Measurements from ENCODE around the gene JCAD. TPM values are rescaled to one million over a fixed set of nuclear protein-coding genes. Genes with fewer than 3 reads are reported as not detected.

Gene JCAD
- total RNA-seq, 2 donors from 2014 or later, result 40.8 to 52.2 TPM

DNA sequence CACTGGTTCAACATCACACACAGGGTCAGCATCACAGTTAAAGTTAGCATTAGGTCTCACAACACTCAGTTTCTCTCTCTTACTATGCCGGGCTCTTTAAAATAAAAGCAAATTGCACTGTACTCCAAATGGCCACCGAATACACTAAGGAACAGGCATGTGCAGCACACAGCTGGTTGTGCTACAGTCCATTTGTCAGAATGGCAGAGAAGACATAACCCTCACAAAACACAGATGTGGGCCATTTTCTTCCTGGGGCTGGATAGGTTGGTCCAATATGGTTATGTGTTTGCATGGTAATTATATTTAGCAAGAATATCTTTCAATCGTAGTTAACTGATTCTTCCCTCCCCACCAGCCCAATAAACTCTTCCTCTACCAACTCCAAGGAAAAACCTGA lies 9.0 kb downstream of the JCAD start:
- peaks cover 45% of the 10 kb centered on the region for H3K36me3 Mint-ChIP-seq (ENCODE audit: low read depth)
- H3K27me3 ChIP-seq (ENCODE audit: control insufficient read depth, insufficient read depth, low read length, poor library complexity, severe bottlenecking), result no peaks in the 10 kb centered on the region
- no peak for DNase-seq
- H3K4me1 Mint-ChIP-seq, result peaks cover 35% of the 10 kb centered on the region
- no peak overlapping the region for H3K27ac ChIP-seq (ENCODE audit: low read depth, low read length)
- peaks cover 7% of the 10 kb centered on the region for H3K4me1 ChIP-seq (ENCODE audit: control insufficient read depth, insufficient read depth, low read length)
- 93 to 96% methylated on average over 3 of the region's 3 CpGs for WGBS, 2 experiments (ENCODE audit: insufficient coverage in 1 of 2, insufficient read length in 1 of 2)
- H3K9me3 Mint-ChIP-seq, result no peaks in the 10 kb centered on the region
- H3K27ac Mint-ChIP-seq, result no peak overlapping the region
- no peak overlapping the region for H3K4me3 Mint-ChIP-seq
- H3K36me3 ChIP-seq (ENCODE audit: control insufficient read depth, insufficient read depth, low read length), result peaks cover 36% of the 10 kb centered on the region
- TF ChIP-seq CTCF (conservative IDR thresholded peaks at IDR 0.05), result no peak
- H3K9me3 ChIP-seq (ENCODE audit: control insufficient read depth, low read length), result no peaks in the 10 kb centered on the region
- peaks cover 18% of the 10 kb centered on the region for H3K27me3 Mint-ChIP-seq (ENCODE audit: insufficient read depth)
- no peak overlapping the region for H3K4me3 ChIP-seq (ENCODE audit: low read length)
- H3K9ac ChIP-seq (ENCODE audit: extremely low read depth, low read length, poor library complexity, severe bottlenecking), result no peak overlapping the region

DNA sequence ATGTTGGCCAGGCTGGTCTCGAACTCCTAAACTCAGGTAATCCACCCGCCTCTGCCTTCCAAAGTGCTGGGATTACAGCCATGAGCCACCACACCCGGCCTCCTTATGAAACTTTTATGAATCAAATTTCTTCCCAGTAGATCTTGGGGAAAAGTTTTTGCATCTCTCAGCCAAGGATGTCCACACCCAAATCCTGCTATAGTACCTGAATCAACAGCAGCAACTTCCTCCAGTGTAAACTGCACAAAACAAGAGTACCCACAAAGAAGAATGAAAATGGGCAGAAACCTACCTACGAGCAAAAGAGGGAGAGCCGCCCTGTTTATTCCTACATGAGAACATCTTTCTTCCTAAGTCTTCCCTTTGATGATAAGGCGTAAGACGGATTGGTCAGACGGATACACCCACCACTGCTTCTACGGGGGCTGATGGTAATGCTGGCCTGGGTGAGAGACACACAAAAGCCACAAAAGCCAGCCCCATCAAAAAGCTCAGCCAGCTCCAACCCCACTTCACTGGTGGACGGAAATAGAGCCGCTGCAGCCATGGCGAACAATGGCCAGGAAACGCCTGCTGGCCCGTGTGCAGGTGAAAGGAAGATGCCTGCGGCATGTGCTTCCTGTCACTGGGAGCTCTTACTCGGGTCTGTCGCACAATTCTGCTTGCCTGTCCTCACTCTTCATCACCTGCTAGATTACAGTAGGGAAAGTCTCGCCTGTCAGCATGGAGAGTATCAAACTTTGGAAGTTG lies 10.4 kb downstream of the JCAD start:
- peaks cover 18% of the 10 kb centered on the region for H3K27me3 Mint-ChIP-seq (ENCODE audit: insufficient read depth)
- Histone ChIP-seq H3K27ac (ENCODE audit: low read depth, low read length) (no peak overlapping the region), H3K9me3 (ENCODE audit: control insufficient read depth, low read length) (no peaks in the 10 kb centered on the region), H3K4me1 (ENCODE audit: control insufficient read depth, insufficient read depth, low read length) (peaks cover 7% of the 10 kb centered on the region), H3K27me3 (ENCODE audit: control insufficient read depth, insufficient read depth, low read length, poor library complexity, severe bottlenecking) (no peaks in the 10 kb centered on the region), H3K9ac (ENCODE audit: extremely low read depth, low read length, poor library complexity, severe bottlenecking) (no peak overlapping the region), H3K4me3 (ENCODE audit: low read length) (no peak overlapping the region), H3K36me3 (ENCODE audit: control insufficient read depth, insufficient read depth, low read length) (peaks cover 50% of the 10 kb centered on the region)
- no peak overlapping the region for H3K27ac Mint-ChIP-seq
- H3K4me1 Mint-ChIP-seq, result peaks cover 39% of the 10 kb centered on the region
- H3K4me3 Mint-ChIP-seq, result no peak overlapping the region
- WGBS, 2 experiments (ENCODE audit: insufficient coverage in 1 of 2, insufficient read length in 1 of 2), result 79 to 90% methylated on average over 9 to 18 of the region's 18 CpGs
- H3K36me3 Mint-ChIP-seq (ENCODE audit: low read depth), result peaks cover 58% of the 10 kb centered on the region
- no peak for DNase-seq
- no peak for TF ChIP-seq CTCF (conservative IDR thresholded peaks at IDR 0.05)
- H3K9me3 Mint-ChIP-seq, result no peaks in the 10 kb centered on the region

DNA sequence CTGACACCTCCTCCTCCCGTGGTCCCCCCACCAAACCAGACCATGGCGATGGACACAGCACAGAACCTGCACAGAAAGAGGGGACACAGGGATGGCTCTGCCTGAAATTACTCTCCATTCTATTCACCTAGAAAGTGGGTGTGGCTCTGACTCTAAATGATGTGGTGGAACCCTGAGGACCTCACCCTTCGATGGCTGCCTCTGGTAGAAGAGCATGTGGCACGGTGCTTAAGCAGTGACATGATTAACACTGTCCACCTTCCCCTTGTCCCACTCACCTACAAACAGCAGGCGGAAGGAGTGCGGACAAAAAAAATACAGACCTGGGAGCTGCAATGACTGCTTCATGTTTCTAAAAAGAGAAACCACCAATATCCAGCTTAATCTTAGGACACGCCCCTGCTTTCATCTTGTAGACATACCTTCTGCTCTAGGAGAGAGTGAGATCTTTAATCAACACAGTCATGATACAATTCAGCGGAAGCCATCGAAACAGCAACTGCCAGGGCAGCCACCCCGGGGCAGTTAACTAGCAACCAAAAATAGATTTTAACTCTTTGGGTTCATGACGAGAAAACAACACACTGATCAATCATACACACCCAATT lies 11.4 kb downstream of the JCAD start:
- peaks cover 7% of the 10 kb centered on the region for H3K4me1 ChIP-seq (ENCODE audit: control insufficient read depth, insufficient read depth, low read length)
- H3K4me3 ChIP-seq (ENCODE audit: low read length), result no peak overlapping the region
- DNase-seq, result no peak
- H3K27me3 Mint-ChIP-seq (ENCODE audit: insufficient read depth), result peaks cover 18% of the 10 kb centered on the region
- H3K36me3 Mint-ChIP-seq (ENCODE audit: low read depth), result peaks cover 65% of the 10 kb centered on the region
- H3K9me3 ChIP-seq (ENCODE audit: control insufficient read depth, low read length), result no peaks in the 10 kb centered on the region
- TF ChIP-seq CTCF (conservative IDR thresholded peaks at IDR 0.05), result no peak
- 92 to 96% methylated on average over 9 to 11 of the region's 11 CpGs for WGBS, 2 experiments (ENCODE audit: insufficient coverage in 1 of 2, insufficient read length in 1 of 2)
- no peaks in the 10 kb centered on the region for H3K27me3 ChIP-seq (ENCODE audit: control insufficient read depth, insufficient read depth, low read length, poor library complexity, severe bottlenecking)
- no peak overlapping the region for H3K4me3 Mint-ChIP-seq
- H3K36me3 ChIP-seq (ENCODE audit: control insufficient read depth, insufficient read depth, low read length), result peaks cover 58% of the 10 kb centered on the region
- no peak overlapping the region for H3K27ac ChIP-seq (ENCODE audit: low read depth, low read length)
- no peak overlapping the region for H3K9ac ChIP-seq (ENCODE audit: extremely low read depth, low read length, poor library complexity, severe bottlenecking)
- peaks cover 44% of the 10 kb centered on the region for H3K4me1 Mint-ChIP-seq
- H3K27ac Mint-ChIP-seq, result no peak overlapping the region
- no peaks in the 10 kb centered on the region for H3K9me3 Mint-ChIP-seq
